Calu3 (cell line): Measurements from ENCODE around the gene BAZ2A. TPM values are rescaled to one million over a fixed set of nuclear protein-coding genes. Genes with fewer than 3 reads are reported as not detected.

Experiments used
- BruUV-seq: library from RNA; stranded (reverse); fragments of 400-500 nt; replicated peaks from 2 replicates; lab custom pipeline; 2021; lab: Mats Ljungman, UMichigan
- CTCF ChIA-PET: fragments of 300-600 bp; sonication (Branson Sonifier 250); formaldehyde crosslinking; loops from one replicate; lab custom pipeline; 2022; ENCODE audit warnings: antibody characterized with exemption; lab: Charles Lee
- DNase-seq: peaks from one replicate; pipeline ENCODE4 v3.0.0; 2022
- H3K27ac Mint-ChIP-seq: one replicate; pipeline ENCODE4 v1.8.0; 2022; ENCODE audit warnings: mixed read lengths; ENCODE audit not compliant: unreplicated experiment
- H3K27me3 Mint-ChIP-seq: one replicate; pipeline ENCODE4 v1.8.0; 2022; ENCODE audit warnings: mixed read lengths; ENCODE audit not compliant: unreplicated experiment
- H3K36me3 Mint-ChIP-seq: one replicate; pipeline ENCODE4 v1.8.0; 2022; ENCODE audit warnings: mild to moderate bottlenecking, moderate library complexity, mixed read lengths; ENCODE audit not compliant: insufficient read depth, unreplicated experiment
- H3K4me1 Mint-ChIP-seq: one replicate; pipeline ENCODE4 v1.8.0; 2022; ENCODE audit warnings: mild to moderate bottlenecking, low read depth, mixed read lengths; ENCODE audit not compliant: unreplicated experiment
- H3K4me3 Mint-ChIP-seq: one replicate; pipeline ENCODE4 v1.8.0; 2022; ENCODE audit warnings: mild to moderate bottlenecking, low read depth, moderate library complexity, mixed read lengths; ENCODE audit not compliant: unreplicated experiment
- H3K9me3 Mint-ChIP-seq: one replicate; pipeline ENCODE4 v1.8.0; 2022; ENCODE audit warnings: low read depth, mixed read lengths; ENCODE audit not compliant: unreplicated experiment
- CTCF ChIP-seq: fragments of 200-600 bp; IDR thresholded peaks from one replicate; pipeline ENCODE4 v1.8.0; 2022; ENCODE audit warnings: antibody characterized with exemption; ENCODE audit not compliant: unreplicated experiment
- intact Hi-C: fragments of 100-400 bp; cut with micrococcal nuclease; formaldehyde crosslinking; loops from one replicate; pipeline ENCODE4 v1.10.0; 2022; ENCODE audit not compliant: unreplicated experiment
- total RNA-seq: library from RNA; stranded (reverse); gene quantifications from 2 replicates; pipeline ENCODE4 v1.2.3, GENCODE V29; 2022

BAZ2A gene
- total RNA-seq, 1 experiment from 2014 or later: 158 TPM

DNA sequence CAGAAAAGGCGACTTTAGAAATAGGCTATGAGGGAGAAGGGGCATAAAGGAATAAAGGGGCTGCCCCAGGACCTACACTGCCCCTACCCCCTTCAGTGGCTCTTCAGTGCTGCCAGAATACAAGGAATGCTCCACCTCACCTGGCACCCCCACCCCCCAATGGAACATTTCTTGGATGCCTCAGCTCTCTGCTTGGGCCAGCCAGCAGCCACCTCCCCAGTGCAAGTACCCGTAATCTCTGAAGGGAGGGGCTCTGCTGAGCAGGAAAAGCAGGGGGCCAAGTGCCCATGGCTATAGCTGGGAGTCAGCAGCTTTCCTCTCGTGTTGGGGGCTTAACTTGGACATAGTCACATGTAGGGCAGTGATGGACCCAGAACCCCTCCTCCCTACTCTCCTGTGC lies 33.3 kb downstream of the BAZ2A start:
- Mint-ChIP-seq H3K36me3 (peaks cover 66% of the 10 kb centered on the region), H3K9me3 (no peaks in the 10 kb centered on the region), H3K4me1 (no peaks in the 10 kb centered on the region), H3K27ac (peak overlapping the region; percentile 2), H3K27me3 (no peaks in the 10 kb centered on the region), H3K4me3 (no peak overlapping the region)
- no peak for DNase-seq
- intact Hi-C loops: no loop called here
- BruUV-seq: no TSS peak
- no peak for TF ChIP-seq CTCF
- CTCF ChIA-PET: no interaction called here

GRCh38 chr12:56593909-56594621 lies 36.1 kb downstream of the BAZ2A start:
- peak; percentile 67 for DNase-seq
- Mint-ChIP-seq H3K36me3 (peaks cover 74% of the 10 kb centered on the region), H3K4me1 (no peaks in the 10 kb centered on the region), H3K4me3 (no peak overlapping the region), H3K27me3 (no peaks in the 10 kb centered on the region), H3K27ac (peak overlapping the region; percentile 12), H3K9me3 (no peaks in the 10 kb centered on the region)
- intact Hi-C loops: loop anchor here (1.0 to 5.0 kb wide), 2 partner anchors 82 to 98 kb away; no protein-coding TSS in a partner anchor
- BruUV-seq: no TSS peak
- CTCF ChIA-PET: interaction anchor here (0.7 to 2.4 kb wide), 2 partner anchors 42 to 80 kb away, joined by 3 to 9 read pairs; no protein-coding TSS in a partner anchor
- TF ChIP-seq CTCF: peak; percentile 77

DNA sequence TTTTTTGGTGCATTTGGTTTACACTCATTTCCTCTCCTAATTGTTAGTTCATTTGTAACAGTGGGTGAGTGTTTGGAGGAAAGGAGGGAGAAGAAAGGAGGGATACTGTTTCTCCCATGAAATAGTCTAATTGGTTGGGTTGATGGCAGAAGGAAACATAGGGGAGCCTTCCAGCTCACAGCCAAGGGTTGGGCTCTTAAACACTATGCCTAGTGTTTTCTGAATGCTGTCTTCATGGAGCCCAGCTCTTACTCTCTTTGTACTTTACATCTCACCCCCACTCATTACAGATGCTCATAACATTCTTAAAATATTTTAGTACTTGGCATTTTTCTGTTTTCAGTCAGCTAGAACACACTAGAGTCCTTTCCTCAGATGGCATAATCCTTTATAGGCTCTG lies 38.2 kb downstream of the BAZ2A start:
- intact Hi-C loops: loop anchor here (5.0 kb wide), 1 partner anchor 80 kb away; no protein-coding TSS in a partner anchor
- BruUV-seq: no TSS peak
- CTCF ChIA-PET: interaction anchor here (0.7 kb wide), 1 partner anchor 45 kb away, joined by 3 read pairs; no protein-coding TSS in a partner anchor

GRCh38 chr12:56591126-56591525 lies 39.0 kb downstream of the BAZ2A start:
- no peaks in the 10 kb centered on the region for H3K4me1 Mint-ChIP-seq
- intact Hi-C loops: loop anchor here (5.0 kb wide), 1 partner anchor 79 kb away; no protein-coding TSS in a partner anchor
- TF ChIP-seq CTCF: no peak

More for the DNA sequence above, 38.2 kb downstream of the BAZ2A start:
- H3K27me3 Mint-ChIP-seq: no peaks in the 10 kb centered on the region
- DNase-seq: no peak
- H3K36me3 Mint-ChIP-seq: peaks cover 82% of the 10 kb centered on the region
- H3K27ac Mint-ChIP-seq: no peak overlapping the region
- H3K4me3 Mint-ChIP-seq: no peak overlapping the region
- TF ChIP-seq CTCF: no peak
- H3K9me3 Mint-ChIP-seq: no peaks in the 10 kb centered on the region
- H3K4me1 Mint-ChIP-seq: no peaks in the 10 kb centered on the region

More at GRCh38 chr12:56591126-56591525, 39.0 kb downstream of the BAZ2A start:
- Mint-ChIP-seq H3K27me3 (no peaks in the 10 kb centered on the region), H3K9me3 (no peaks in the 10 kb centered on the region), H3K27ac (no peak overlapping the region), H3K36me3 (peaks cover 73% of the 10 kb centered on the region), H3K4me3 (no peak overlapping the region)
- DNase-seq: no peak
- CTCF ChIA-PET: interaction anchor here (1.1 kb wide), 1 partner anchor 19 kb away, joined by 4 read pairs; no protein-coding TSS in a partner anchor
- BruUV-seq: TSS peak; percentile 3
